NCI-H526 (cell line): ENCODE results near the gene FBN1.

ENCODE experiments used
- DNase-seq, 2 experiments: peaks; one replicate each; lab custom pipeline; 2025; lab: John Stamatoyannopoulos, UW

FBN1 gene

GRCh38 chr15:48580736-48581135, 64.8 kb downstream of the FBN1 start:
- no peak for DNase-seq

GRCh38 chr15:48579945-48580671, 65.4 kb downstream of the FBN1 start:
- no peak for DNase-seq

GRCh38 chr15:48578965-48579364, 66.5 kb downstream of the FBN1 start:
- no peak for DNase-seq

GRCh38 chr15:48577469-48577868, 68.0 kb downstream of the FBN1 start:
- no peak for DNase-seq

GRCh38 chr15:48574187-48574586, 71.3 kb downstream of the FBN1 start:
- DNase-seq: no peak

- DNase-seq: no peak
Observed at GRCh38 chr15:48573780-48574179, 71.7 kb downstream of the FBN1 start.

- no peak for DNase-seq
Observed at GRCh38 chr15:48572823-48573222, 72.7 kb downstream of the FBN1 start.

GRCh38 chr15:48571510-48571909, 74.0 kb downstream of the FBN1 start:
- no peak for DNase-seq

GRCh38 chr15:48570822-48571221, 74.7 kb downstream of the FBN1 start:
- no peak for DNase-seq

GRCh38 chr15:48569591-48570302, 75.8 kb downstream of the FBN1 start:
- no peak for DNase-seq

- no peak for DNase-seq
Observed at GRCh38 chr15:48566668-48567067, 78.8 kb downstream of the FBN1 start.

GRCh38 chr15:48565560-48566482, 79.7 kb downstream of the FBN1 start:
- no peak for DNase-seq

- no peak for DNase-seq
Observed at GRCh38 chr15:48564690-48565089, 80.8 kb downstream of the FBN1 start.

- DNase-seq: no peak
Observed at GRCh38 chr15:48563934-48564333, 81.6 kb downstream of the FBN1 start.

GRCh38 chr15:48560321-48561051, 85.0 kb downstream of the FBN1 start:
- no peak for DNase-seq

GRCh38 chr15:48559285-48559684, 86.2 kb downstream of the FBN1 start:
- no peak for DNase-seq

- no peak for DNase-seq
Observed at GRCh38 chr15:48558226-48558625, 87.3 kb downstream of the FBN1 start.

GRCh38 chr15:48557335-48557734, 88.2 kb downstream of the FBN1 start:
- DNase-seq: no peak

- no peak for DNase-seq
Observed at GRCh38 chr15:48556159-48556897, 89.2 kb downstream of the FBN1 start.

- no peak for DNase-seq
Observed at GRCh38 chr15:48555241-48555881, 90.1 kb downstream of the FBN1 start.

GRCh38 chr15:48554112-48554511, 91.4 kb downstream of the FBN1 start:
- DNase-seq: no peak
